HepG2 (cell line): ENCODE data around the gene STX8.

Experiments used
- ELF4 ChIP-seq: sonication (generic); formaldehyde crosslinking; IDR thresholded peaks from 2 replicates; pipeline ENCODE4 v1.5.0; 2020; ENCODE audit warnings: missing genetic modification reagents, mild to moderate bottlenecking, moderate library complexity, borderline replicate concordance
- SIN3A ChIP-seq: IDR thresholded peaks from 2 replicates; pipeline ENCODE4 v1.6.1; 2011; ENCODE audit warnings: low read depth, mild to moderate bottlenecking, control low read depth, low read length, borderline replicate concordance
- TCF7L2 ChIP-seq: IDR thresholded peaks from 2 replicates; pipeline ENCODE4 v1.6.1; 2011; ENCODE audit warnings: mild to moderate bottlenecking, low read depth, low read length, moderate library complexity
- ZSCAN21 ChIP-seq: sonication (generic); formaldehyde crosslinking; IDR thresholded peaks from 2 replicates; pipeline ENCODE4 v1.8.0; 2022; ENCODE audit warnings: mild to moderate bottlenecking, missing genetic modification reagents, moderate library complexity, borderline replicate concordance

- no peak for TF ChIP-seq ELF4 (CRISPR knock-in tag)
- no peak for TF ChIP-seq SIN3A
- no peak for TF ChIP-seq ZSCAN21 (CRISPR knock-in tag)
- TF ChIP-seq TCF7L2, result no peak
Observed at GRCh38 chr17:9487406-9487805, 88.2 kb downstream of the STX8 start.
